OCI-LY3 (cell line): ENCODE data around the gene TPK1.

Experiments
- H2AFZ ChIP-seq: fragments of 200-600, 300-600 bp; shearing (Covaris generic); 2 replicates; pipeline ENCODE4 v1.6.0; 2014; ENCODE audit warnings: antibody characterized with exemption, low read depth, low read length
- H3K27ac ChIP-seq: fragments of 200-600, 300-600 bp; sonication (generic); 2 replicates; pipeline ENCODE4 v1.5.1; 2014; ENCODE audit warnings: mild to moderate bottlenecking, low read length, moderate library complexity, mixed read lengths
- H3K27me3 ChIP-seq: fragments of 200-600, 300-600 bp; sonication (generic); 2 replicates; pipeline ENCODE4 v1.6.1; 2014; ENCODE audit warnings: low read depth, low read length, mixed read lengths
- H3K36me3 ChIP-seq: fragments of 200-600, 300-600 bp; sonication (generic); replicated peaks from 2 replicates; pipeline ENCODE3; 2014; ENCODE audit warnings: low read depth, low read length, mixed read lengths
- H3K4me1 ChIP-seq: fragments of 300-600, 200-600 bp; sonication (generic); 2 replicates; pipeline ENCODE4 v1.6.1; 2014; ENCODE audit warnings: low read length, mixed read lengths
- H3K4me2 ChIP-seq: fragments of 200-600, 300-600 bp; sonication (generic); 2 replicates; pipeline ENCODE4 v1.6.1; 2014; ENCODE audit warnings: low read length, mixed read lengths
- H3K4me3 ChIP-seq: fragments of 300-600, 200-600 bp; sonication (generic); 2 replicates; pipeline ENCODE4 v1.5.1; 2014; ENCODE audit warnings: antibody characterized with exemption, mild to moderate bottlenecking, low read length, moderate library complexity
- H3K79me2 ChIP-seq: fragments of 300-600, 200-600 bp; shearing (Covaris generic); 2 replicates; pipeline ENCODE4 v1.6.1; 2014; ENCODE audit warnings: mild to moderate bottlenecking, low read length, mixed read lengths
- H3K9ac ChIP-seq: fragments of 300-600, 200-600 bp; shearing (Covaris generic); 2 replicates; pipeline ENCODE4 v1.6.0; 2014; ENCODE audit warnings: mild to moderate bottlenecking, low read length, moderate library complexity
- H3K9me3 ChIP-seq: fragments of 200-600, 300-600 bp; shearing (Covaris generic); 2 replicates; pipeline ENCODE4 v1.6.1; 2014; ENCODE audit warnings: low read length, mixed read lengths; ENCODE audit not compliant: insufficient read depth
- H4K20me1 ChIP-seq: fragments of 200-600, 300-600 bp; sonication (generic); 2 replicates; pipeline ENCODE4 v1.6.1; 2016; ENCODE audit warnings: low read length, mixed read lengths; ENCODE audit not compliant: insufficient read depth
- CTCF ChIP-seq: fragments of 200-600, 300-600 bp; sonication (generic); IDR thresholded peaks from 2 replicates; pipeline ENCODE4 v1.5.1; 2014; ENCODE audit warnings: antibody characterized with exemption, low read length, low read depth
- EZH2phosphoT487 ChIP-seq: fragments of 200-600 bp; shearing (Covaris generic); IDR thresholded peaks from 2 replicates; pipeline ENCODE4 v1.6.1; 2018; ENCODE audit warnings: antibody characterized with exemption, mixed run types, low read depth

Gene TPK1

GRCh38 chr7:144622745-144623144 is 213.1 kb downstream of the TPK1 start:
- no peak overlapping the region for H3K4me3 ChIP-seq

GRCh38 chr7:144606261-144606660 is 229.6 kb downstream of the TPK1 start:
- no peak overlapping the region for H3K4me3 ChIP-seq
- H3K9me3 ChIP-seq: no peaks in the 10 kb centered on the region
- H3K27ac ChIP-seq: no peak overlapping the region
- no peak overlapping the region for H3K9ac ChIP-seq
- H2AFZ ChIP-seq: no peak overlapping the region
- H3K79me2 ChIP-seq: no peaks in the 10 kb centered on the region
- H4K20me1 ChIP-seq: no peaks in the 10 kb centered on the region
- no peak for TF ChIP-seq CTCF
- TF ChIP-seq EZH2phosphoT487: no peak
- H3K27me3 ChIP-seq: no peaks in the 10 kb centered on the region
- no peaks in the 10 kb centered on the region for H3K36me3 ChIP-seq
- no peak overlapping the region for H3K4me2 ChIP-seq
- no peaks in the 10 kb centered on the region for H3K4me1 ChIP-seq

More at GRCh38 chr7:144622745-144623144, 213.1 kb downstream of the TPK1 start:
- H3K9ac ChIP-seq: no peak overlapping the region
- H3K27me3 ChIP-seq: no peaks in the 10 kb centered on the region
- H3K27ac ChIP-seq: no peak overlapping the region
- H3K9me3 ChIP-seq: no peaks in the 10 kb centered on the region
- no peak overlapping the region for H3K4me2 ChIP-seq
- no peaks in the 10 kb centered on the region for H3K79me2 ChIP-seq
- H3K36me3 ChIP-seq: no peaks in the 10 kb centered on the region
- no peak for TF ChIP-seq EZH2phosphoT487
- TF ChIP-seq CTCF: no peak
- H3K4me1 ChIP-seq: no peaks in the 10 kb centered on the region
- no peaks in the 10 kb centered on the region for H4K20me1 ChIP-seq
- no peak overlapping the region for H2AFZ ChIP-seq

DNA sequence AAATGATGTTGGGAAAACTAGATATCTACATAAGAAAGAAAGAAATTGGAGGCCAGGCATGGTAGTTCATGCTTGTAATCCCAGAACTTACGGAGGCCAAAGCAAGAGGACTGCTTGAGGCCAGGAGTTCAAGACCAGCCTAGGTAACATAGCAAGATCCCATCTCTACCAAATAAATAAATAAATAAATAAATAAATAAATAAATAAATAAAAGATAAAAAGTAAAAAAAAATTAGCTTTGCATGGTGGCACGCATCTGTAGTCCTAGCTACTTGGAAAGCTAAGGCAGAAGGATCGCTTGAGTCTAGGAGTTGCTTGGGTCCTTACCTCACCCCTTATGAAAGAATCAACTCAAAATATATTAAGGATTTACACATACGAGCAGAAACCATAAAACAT is 238.9 kb downstream of the TPK1 start:
- Histone ChIP-seq H3K4me1 (no peaks in the 10 kb centered on the region), H4K20me1 (no peaks in the 10 kb centered on the region), H2AFZ (no peak overlapping the region), H3K9me3 (0 out of 2 replicates have a peak, but pooled peaks cover 3% of the 10 kb centered on the region), H3K27ac (no peak overlapping the region), H3K79me2 (no peaks in the 10 kb centered on the region), H3K36me3 (no peaks in the 10 kb centered on the region), H3K9ac (no peak overlapping the region), H3K4me2 (no peak overlapping the region), H3K4me3 (no peak overlapping the region), H3K27me3 (no peaks in the 10 kb centered on the region)
- no peak for TF ChIP-seq CTCF
- TF ChIP-seq EZH2phosphoT487: no peak

DNA sequence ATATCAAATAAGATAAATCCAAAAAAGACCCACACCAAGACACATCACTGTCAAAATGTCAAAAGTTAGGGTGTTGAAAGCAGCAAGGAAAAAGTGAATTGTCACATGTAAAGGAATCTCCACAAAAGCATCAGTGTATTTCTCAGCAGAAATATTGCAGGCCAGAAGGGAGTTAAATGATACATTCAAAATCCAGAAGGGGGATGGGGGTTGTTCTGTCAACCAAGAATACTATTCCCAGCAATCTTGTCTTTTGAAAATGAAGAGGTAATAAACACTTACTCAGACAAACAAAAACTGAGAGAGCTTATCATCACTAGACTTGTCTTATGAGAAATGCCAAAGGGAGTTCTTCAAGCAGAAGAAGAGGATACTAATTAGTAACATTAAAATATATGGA is 241.3 kb downstream of the TPK1 start:
- H3K4me1 ChIP-seq: no peaks in the 10 kb centered on the region
- 0 out of 2 replicates have a peak, but pooled peaks cover 3% of the 10 kb centered on the region for H3K9me3 ChIP-seq
- no peak overlapping the region for H2AFZ ChIP-seq
- H3K79me2 ChIP-seq: no peaks in the 10 kb centered on the region
- no peaks in the 10 kb centered on the region for H3K27me3 ChIP-seq
- H3K36me3 ChIP-seq: no peaks in the 10 kb centered on the region
- H3K4me2 ChIP-seq: no peak overlapping the region
- no peaks in the 10 kb centered on the region for H4K20me1 ChIP-seq
- no peak overlapping the region for H3K4me3 ChIP-seq
- no peak overlapping the region for H3K27ac ChIP-seq
- TF ChIP-seq EZH2phosphoT487 (no peak), CTCF (no peak)
- H3K9ac ChIP-seq: no peak overlapping the region
